ENCODE data around the gene CD6. TPM values are rescaled to one million over a fixed set of nuclear protein-coding genes. Genes with fewer than 3 reads are reported as not detected.

The CD6 gene
- total and polyA plus RNA-seq, 10 of the 15 experiments (the other 5 are each of a cell fraction or from before 2014, with no cell fraction given) = 0.37 to 17.6 (median 6.2) TPM

DNA sequence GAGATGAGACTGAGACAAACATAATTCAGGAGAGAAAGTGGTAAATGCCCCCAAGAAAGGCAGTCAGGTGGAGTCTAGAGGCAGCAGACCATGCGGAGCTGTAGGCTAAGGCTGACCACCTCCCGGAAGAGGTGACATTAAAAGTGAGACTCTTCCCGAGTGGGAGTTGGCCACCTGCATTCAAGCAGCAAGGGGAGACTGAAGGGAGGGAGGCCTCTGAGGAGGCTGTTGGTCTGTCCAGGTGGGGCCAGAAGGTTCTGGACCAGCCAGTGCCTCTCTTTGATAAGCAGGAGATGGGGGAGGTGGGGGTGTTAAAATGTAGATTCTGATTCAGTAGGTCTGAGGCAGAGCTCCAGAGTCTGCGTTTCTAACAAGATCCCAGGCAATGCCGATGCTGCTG is 37.5 kb downstream of the CD6 start (continued):
- TF ChIP-seq, protein P1, sequence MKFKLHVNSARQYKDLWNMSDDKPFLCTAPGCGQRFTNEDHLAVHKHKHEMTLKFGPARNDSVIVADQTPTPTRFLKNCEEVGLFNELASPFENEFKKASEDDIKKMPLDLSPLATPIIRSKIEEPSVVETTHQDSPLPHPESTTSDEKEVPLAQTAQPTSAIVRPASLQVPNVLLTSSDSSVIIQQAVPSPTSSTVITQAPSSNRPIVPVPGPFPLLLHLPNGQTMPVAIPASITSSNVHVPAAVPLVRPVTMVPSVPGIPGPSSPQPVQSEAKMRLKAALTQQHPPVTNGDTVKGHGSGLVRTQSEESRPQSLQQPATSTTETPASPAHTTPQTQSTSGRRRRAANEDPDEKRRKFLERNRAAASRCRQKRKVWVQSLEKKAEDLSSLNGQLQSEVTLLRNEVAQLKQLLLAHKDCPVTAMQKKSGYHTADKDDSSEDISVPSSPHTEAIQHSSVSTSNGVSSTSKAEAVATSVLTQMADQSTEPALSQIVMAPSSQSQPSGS (IDR thresholded peaks at IDR 0.05; ENCODE audit: low read length) = no peak
- TF ChIP-seq, protein P2, sequence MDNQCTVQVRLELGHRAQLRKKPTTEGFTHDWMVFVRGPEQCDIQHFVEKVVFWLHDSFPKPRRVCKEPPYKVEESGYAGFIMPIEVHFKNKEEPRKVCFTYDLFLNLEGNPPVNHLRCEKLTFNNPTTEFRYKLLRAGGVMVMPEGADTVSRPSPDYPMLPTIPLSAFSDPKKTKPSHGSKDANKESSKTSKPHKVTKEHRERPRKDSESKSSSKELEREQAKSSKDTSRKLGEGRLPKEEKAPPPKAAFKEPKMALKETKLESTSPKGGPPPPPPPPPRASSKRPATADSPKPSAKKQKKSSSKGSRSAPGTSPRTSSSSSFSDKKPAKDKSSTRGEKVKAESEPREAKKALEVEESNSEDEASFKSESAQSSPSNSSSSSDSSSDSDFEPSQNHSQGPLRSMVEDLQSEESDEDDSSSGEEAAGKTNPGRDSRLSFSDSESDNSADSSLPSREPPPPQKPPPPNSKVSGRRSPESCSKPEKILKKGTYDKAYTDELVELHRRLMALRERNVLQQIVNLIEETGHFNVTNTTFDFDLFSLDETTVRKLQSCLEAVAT (IDR thresholded peaks at IDR 0.05) = no peak
- TF ChIP-seq, protein P3, sequence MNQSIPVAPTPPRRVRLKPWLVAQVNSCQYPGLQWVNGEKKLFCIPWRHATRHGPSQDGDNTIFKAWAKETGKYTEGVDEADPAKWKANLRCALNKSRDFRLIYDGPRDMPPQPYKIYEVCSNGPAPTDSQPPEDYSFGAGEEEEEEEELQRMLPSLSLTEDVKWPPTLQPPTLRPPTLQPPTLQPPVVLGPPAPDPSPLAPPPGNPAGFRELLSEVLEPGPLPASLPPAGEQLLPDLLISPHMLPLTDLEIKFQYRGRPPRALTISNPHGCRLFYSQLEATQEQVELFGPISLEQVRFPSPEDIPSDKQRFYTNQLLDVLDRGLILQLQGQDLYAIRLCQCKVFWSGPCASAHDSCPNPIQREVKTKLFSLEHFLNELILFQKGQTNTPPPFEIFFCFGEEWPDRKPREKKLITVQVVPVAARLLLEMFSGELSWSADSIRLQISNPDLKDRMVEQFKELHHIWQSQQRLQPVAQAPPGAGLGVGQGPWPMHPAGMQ (IDR thresholded peaks at IDR 0.05; ENCODE audit: borderline replicate concordance) = no peak
- TF ChIP-seq, protein P4, sequence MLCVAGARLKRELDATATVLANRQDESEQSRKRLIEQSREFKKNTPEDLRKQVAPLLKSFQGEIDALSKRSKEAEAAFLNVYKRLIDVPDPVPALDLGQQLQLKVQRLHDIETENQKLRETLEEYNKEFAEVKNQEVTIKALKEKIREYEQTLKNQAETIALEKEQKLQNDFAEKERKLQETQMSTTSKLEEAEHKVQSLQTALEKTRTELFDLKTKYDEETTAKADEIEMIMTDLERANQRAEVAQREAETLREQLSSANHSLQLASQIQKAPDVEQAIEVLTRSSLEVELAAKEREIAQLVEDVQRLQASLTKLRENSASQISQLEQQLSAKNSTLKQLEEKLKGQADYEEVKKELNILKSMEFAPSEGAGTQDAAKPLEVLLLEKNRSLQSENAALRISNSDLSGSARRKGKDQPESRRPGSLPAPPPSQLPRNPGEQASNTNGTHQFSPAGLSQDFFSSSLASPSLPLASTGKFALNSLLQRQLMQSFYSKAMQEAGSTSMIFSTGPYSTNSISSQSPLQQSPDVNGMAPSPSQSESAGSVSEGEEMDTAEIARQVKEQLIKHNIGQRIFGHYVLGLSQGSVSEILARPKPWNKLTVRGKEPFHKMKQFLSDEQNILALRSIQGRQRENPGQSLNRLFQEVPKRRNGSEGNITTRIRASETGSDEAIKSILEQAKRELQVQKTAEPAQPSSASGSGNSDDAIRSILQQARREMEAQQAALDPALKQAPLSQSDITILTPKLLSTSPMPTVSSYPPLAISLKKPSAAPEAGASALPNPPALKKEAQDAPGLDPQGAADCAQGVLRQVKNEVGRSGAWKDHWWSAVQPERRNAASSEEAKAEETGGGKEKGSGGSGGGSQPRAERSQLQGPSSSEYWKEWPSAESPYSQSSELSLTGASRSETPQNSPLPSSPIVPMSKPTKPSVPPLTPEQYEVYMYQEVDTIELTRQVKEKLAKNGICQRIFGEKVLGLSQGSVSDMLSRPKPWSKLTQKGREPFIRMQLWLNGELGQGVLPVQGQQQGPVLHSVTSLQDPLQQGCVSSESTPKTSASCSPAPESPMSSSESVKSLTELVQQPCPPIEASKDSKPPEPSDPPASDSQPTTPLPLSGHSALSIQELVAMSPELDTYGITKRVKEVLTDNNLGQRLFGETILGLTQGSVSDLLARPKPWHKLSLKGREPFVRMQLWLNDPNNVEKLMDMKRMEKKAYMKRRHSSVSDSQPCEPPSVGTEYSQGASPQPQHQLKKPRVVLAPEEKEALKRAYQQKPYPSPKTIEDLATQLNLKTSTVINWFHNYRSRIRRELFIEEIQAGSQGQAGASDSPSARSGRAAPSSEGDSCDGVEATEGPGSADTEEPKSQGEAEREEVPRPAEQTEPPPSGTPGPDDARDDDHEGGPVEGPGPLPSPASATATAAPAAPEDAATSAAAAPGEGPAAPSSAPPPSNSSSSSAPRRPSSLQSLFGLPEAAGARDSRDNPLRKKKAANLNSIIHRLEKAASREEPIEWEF (IDR thresholded peaks at IDR 0.05; ENCODE audit: insufficient replicate concordance, low read depth, low read length) = no peak
- TF ChIP-seq, protein P5, sequence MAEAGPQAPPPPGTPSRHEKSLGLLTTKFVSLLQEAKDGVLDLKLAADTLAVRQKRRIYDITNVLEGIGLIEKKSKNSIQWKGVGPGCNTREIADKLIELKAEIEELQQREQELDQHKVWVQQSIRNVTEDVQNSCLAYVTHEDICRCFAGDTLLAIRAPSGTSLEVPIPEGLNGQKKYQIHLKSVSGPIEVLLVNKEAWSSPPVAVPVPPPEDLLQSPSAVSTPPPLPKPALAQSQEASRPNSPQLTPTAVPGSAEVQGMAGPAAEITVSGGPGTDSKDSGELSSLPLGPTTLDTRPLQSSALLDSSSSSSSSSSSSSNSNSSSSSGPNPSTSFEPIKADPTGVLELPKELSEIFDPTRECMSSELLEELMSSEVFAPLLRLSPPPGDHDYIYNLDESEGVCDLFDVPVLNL (IDR thresholded peaks at IDR 0.05; ENCODE audit: low read depth, low read length) = no peak
- no peak for TF ChIP-seq EED (IDR thresholded peaks at IDR 0.05; ENCODE audit: low read depth)
- TF ChIP-seq SPI1 (IDR thresholded peaks at IDR 0.05; ENCODE audit: borderline replicate concordance, insufficient read depth, low read depth, low read length) = no peak
- no peak for TF ChIP-seq ZZZ3 (IDR thresholded peaks at IDR 0.05; ENCODE audit: control insufficient read depth, insufficient read length, low read depth)
- no peak for TF ChIP-seq SMARCA5 (IDR thresholded peaks at IDR 0.05)
- TF ChIP-seq, protein P6, sequence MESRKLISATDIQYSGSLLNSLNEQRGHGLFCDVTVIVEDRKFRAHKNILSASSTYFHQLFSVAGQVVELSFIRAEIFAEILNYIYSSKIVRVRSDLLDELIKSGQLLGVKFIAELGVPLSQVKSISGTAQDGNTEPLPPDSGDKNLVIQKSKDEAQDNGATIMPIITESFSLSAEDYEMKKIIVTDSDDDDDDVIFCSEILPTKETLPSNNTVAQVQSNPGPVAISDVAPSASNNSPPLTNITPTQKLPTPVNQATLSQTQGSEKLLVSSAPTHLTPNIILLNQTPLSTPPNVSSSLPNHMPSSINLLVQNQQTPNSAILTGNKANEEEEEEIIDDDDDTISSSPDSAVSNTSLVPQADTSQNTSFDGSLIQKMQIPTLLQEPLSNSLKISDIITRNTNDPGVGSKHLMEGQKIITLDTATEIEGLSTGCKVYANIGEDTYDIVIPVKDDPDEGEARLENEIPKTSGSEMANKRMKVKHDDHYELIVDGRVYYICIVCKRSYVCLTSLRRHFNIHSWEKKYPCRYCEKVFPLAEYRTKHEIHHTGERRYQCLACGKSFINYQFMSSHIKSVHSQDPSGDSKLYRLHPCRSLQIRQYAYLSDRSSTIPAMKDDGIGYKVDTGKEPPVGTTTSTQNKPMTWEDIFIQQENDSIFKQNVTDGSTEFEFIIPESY (IDR thresholded peaks at IDR 0.05) = no peak
